GM19238 (cell line): ENCODE measurements around the gene KNTC1.
"Not testable (repeated sequence)": the region's sequence is repeated elsewhere in the genome, so short reads cannot be mapped to it uniquely, and the experiment has no call there.

Experiments used
- DNase-seq: peaks from one replicate; pipeline ENCODE4 v3.0.0; 2011; ENCODE audit warnings: low spot score; ENCODE audit not compliant: insufficient read length

KNTC1 gene

DNA sequence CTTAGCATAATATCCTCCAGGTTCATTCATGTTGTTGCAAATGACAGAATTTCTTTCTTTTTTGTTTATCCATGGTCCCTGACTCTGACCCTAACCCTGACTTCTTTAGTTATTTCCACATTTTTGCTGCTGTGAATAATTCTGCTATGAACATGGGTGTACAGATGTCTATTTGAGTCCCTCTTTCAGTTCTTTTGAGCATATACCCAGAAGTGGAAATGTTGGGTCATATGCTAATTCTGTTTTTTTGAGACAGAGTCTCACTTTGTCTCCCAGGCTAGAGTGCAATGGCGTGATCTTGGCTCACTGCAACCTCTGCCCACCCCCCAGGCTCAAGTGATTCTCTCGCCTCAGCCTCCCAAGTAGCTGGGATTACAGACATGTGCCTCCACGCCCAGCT, 33.1 kb downstream of the KNTC1 start:
- no peak for DNase-seq

DNA sequence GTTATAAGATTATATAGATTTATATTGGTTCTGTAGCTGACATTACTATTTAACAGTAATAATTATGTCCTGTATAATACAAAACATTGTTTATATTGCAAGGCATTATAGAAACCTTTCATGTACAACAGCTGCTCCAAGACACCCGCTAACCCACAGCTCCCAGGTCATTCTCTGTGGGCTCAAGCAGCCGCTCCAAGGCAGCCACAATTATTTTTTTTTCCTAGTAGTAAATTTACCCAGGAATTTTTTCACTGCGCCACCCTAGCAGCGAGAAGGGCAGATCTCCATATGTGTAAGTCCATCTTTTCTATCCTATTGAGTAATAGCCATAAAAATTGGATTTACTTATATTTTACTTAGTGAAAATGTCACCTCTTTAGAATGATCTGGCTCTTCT, 36.3 kb downstream of the KNTC1 start:
- DNase-seq = no peak

DNA sequence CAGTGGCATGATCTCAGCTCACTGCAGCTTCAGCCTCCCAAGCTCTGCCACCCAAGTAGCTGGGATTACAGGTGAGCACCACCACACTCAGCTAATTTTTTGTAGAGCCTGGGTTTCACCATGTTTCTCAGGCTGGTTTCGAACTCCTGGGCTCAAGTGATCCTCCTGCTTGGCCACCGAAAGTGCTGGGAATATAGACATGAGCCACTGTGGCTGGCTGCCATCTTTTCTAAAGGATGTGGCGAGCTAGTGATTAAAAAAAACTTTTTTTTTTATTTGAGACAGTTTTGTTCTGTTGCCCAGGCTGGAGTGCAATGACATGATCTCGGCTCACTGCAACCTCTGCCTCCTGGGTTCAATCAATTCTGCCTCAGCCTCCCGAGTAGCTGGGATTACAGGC, 39.8 kb downstream of the KNTC1 start:
- not testable (repeated sequence) for DNase-seq

DNA sequence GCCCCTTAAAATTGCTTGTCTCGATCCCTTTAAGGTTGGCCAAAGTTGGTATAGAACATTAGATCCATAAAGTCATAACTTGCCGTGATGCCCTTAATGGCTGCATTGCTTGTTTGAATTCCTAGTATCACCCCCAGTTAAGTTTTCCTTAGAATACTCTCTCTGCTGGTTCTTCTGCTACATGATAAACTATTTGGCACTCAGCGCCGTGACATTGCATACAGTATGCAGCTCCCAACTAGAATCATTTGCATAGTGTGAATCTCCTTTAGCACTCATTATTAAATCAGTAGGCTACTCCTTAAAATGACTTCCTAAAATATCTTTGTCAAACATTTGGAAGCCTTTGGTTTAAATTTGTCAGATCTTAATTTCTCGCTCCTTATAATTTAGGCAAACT, 42.2 kb downstream of the KNTC1 start:
- no peak for DNase-seq

DNA sequence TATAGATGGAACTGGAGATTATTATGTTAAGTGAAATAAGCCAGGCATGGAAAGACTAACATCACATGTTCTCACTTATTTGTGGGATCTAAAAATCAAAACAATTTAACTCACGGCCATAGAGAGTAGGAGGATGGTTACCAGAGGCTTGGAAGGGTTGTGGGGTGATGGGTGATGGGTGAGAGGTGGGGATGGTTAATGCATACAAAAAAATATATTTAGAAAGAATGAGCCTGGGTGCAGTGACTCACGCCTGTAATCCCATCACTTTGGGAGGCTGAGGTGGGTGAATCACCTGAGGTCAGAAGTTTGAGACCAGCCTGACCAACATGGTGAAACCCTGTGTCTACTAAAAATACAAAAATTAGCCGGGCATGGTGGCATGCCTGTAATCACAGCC, 43.0 kb downstream of the KNTC1 start:
- not testable (repeated sequence) for DNase-seq

GRCh38 chr12:122571821-122572220, 44.8 kb downstream of the KNTC1 start:
- no peak for DNase-seq

DNA sequence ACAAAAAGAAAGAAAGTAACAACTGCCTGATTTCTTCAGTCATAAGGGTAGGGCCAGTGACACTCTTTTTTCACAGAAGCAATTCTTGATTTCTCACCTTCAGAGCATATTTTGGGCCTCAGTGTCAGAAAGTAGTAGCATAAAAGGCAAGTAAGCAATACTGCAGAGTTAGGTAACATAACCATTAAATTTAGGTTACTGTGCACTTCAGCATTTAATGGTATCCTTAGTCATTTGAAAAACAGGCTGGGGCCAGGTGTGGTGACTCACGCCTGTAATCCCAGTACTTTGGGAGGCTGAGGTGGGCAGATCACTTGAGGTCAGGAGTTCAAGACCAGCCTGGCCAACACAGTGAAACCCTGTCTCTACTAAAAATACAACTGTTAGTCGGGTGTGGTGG, 56.2 kb downstream of the KNTC1 start:
- not testable (repeated sequence) for DNase-seq

GRCh38 chr12:122584177-122584863, 57.3 kb downstream of the KNTC1 start:
- no peak for DNase-seq

GRCh38 chr12:122590990-122591389, 63.9 kb downstream of the KNTC1 start:
- DNase-seq = no peak

GRCh38 chr12:122591966-122592365, 64.9 kb downstream of the KNTC1 start:
- not testable (repeated sequence) for DNase-seq

DNA sequence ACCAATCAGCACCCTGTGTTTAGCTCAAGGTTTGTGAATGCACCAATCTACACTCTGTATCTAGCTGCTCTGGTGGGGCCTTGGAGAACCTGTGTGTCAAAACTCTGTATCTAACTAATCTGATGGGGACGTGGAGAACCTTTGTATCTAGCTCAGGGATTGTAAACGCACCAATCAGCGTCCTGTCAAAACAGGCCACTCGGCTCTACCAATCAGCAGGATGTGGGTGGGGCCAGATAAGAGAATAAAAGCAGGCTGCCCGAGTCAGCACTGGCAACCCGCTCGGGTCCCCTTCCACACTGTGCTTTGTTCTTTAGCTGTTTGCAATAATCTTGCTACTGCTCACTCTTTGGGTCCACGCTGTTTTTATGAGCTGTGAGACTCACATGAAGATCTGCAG, 65.5 kb downstream of the KNTC1 start:
- DNase-seq = not testable (repeated sequence)

DNA sequence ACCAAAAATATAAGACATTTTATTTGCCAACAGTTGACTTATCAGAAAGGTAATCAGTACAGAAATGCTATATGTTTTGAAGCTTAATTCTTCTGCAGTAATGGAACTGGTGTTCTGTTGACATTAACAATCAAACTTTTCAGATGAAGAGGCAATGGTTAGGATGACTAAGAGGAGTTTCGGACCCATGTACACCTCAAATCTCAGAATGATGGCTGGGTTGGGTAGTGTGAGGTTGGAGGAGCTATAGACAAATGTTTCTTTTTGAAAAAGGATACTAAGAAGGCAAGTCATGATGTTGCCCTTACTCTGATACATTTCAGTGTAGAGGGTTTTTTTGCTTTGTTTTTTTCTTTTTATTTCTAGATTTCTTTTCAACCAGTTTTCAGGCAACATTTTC, 66.9 kb downstream of the KNTC1 start:
- no peak for DNase-seq

DNA sequence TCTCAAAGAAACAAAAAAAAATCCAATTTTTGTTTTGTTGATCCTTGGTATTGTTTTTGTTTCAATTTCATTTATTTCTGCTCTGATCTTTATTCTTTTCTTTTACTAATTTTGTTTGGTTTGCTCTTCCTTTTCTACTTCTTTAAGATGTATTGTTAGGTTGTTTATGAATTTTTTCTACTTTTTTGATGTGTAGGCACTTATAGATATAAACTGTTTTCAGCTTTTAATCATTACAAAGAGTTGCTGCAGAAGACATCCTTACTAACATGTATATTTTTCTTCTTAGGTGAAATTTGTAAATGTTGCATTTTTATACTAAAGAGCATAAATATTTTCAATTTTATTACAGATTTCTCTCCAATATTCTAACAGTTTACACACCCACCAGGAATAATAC, 69.8 kb downstream of the KNTC1 start:
- no peak for DNase-seq

DNA sequence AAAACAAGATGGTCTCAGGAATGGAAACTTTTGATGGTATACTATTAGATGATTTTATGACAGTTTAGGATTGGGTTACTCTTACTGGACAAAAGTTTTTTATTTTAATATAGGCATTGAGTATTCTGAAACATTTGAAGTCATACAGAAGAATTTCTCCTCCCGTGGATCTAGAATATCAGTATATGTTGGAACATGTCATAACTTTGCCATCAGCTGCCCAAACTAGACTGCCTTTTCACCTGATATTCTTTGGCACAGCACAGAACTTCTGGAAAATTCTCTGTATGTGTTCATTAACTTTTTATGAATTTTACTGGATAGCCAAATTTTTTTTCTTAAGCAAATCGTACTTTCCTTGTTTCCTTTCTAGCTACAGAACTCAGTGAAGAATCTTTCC, 75.4 kb downstream of the KNTC1 start:
- DNase-seq = no peak

- no peak for DNase-seq
Observed at GRCh38 chr12:122604993-122605392, 77.9 kb downstream of the KNTC1 start.

GRCh38 chr12:122609732-122610131, 82.7 kb downstream of the KNTC1 start:
- DNase-seq = no peak

GRCh38 chr12:122610207-122610606, 83.2 kb downstream of the KNTC1 start:
- no peak for DNase-seq

GRCh38 chr12:122610911-122611310, 83.9 kb downstream of the KNTC1 start:
- no peak for DNase-seq

DNA sequence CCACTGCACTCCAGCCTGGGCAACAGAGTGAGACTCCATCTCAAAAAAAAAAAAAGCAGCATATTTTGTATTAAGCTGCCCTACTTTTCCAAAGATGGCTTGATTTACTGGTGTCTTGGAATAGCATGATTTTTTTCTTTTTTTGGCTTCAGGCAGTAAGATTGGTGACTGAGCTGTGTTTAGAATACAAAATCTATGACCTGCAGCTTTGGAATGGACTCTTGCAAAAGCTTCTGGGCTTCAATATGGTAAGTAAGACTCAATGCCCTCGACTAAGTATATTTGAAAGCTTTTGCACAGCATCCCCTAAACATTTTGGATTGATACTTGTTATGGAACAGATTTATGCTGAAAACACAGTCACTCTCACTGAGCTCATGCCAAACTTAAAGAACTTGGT, 87.8 kb downstream of the KNTC1 start:
- no peak for DNase-seq

DNA sequence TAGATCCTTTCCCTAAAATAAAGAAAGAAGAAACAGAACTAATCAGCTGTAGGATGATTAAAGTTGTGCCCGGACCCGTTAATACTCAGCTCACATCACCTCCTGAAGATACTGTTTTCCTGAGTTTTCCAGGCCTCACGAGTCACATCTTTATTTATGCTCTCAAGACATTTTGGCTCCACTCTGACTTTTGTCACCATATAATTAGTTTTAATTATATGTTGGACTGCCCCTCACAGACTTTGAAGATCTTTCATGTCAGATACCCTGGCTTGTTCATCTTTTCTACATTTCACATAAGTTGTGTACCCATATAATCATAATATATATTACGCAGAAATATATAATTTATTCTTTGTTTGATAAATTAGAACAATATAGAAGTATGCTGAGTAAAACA, 88.7 kb downstream of the KNTC1 start:
- DNase-seq = no peak

DNA sequence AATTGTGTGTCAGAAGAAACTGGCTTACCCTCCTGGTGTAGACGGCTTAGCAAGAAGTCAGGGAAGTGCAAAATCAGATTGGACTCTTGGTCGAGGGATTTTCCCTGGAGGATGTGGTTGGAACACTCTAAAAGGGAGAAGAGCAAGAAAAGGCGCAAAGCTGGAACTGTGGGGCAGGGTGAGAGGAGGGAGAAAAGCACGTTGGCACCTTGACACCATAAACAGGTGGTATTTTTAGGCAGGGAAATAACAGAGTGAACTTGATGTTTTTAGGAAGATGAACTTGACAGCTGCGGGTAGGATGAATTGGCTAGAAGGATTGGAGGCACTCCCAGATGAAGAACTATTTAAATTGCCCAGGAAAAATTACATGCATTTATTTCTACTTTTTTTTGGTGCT, 108.4 kb downstream of the KNTC1 start:
- no peak for DNase-seq

DNA sequence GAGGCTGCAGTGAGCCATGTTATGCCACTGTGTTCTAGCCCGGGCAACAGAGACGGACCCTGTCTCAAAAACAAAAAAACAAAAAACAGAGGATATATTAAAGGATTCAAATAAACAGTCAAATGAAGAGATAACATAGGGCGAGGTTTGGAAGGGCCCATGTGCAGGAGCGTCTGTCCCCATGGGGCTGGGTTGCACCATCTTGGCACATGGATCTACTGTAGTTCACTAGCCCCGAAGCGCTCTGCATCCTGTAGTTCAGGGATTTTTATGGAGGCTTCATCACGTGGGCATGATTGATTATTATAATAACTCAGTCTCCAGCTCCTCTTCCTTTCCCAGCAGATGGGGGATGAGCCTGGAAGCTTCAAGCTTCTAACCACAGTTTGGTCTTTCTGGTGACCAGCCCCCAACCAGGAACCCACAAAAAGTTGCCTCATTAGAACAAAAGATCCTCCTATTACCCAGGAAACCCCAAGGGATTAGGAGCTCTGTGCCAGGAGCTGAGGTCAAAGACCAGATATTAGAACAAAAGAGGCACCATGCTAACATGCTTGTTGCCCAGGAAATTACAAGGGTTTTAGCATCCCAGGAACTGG, 116.3 kb downstream of the KNTC1 start:
- DNase-seq = no peak

GRCh38 chr12:122646517-122647217, 119.6 kb downstream of the KNTC1 start:
- peak; percentile 37 for DNase-seq
